Upper lobe of right lung (tissue), 1 donor: ENCODE measurements around the gene GRAMD1B. TPM values are rescaled to one million over a fixed set of nuclear protein-coding genes. Genes with fewer than 3 reads are reported as not detected.

ENCODE experiments used
- ATAC-seq: fragments of 200-7000 bp; cut with Tn5 transposase; one replicate; pipeline ENCODE4 v1.9.1; 2020; ENCODE audit warnings: mild to moderate bottlenecking, moderate library complexity
- DNase-seq: peaks from one replicate; pipeline ENCODE4 v3.0.0-alpha.2; 2020
- H3K27ac ChIP-seq: fragments of 200-600 bp; one replicate; pipeline ENCODE4 v1.8.0; 2022
- H3K27me3 ChIP-seq: fragments of 200-600 bp; one replicate; pipeline ENCODE4 v1.8.0; 2022; ENCODE audit warnings: mild to moderate bottlenecking
- H3K36me3 ChIP-seq: fragments of 200-600 bp; one replicate; pipeline ENCODE4 v1.8.0; 2022
- H3K4me1 ChIP-seq: fragments of 200-600 bp; one replicate; pipeline ENCODE4 v1.8.0; 2022
- H3K4me3 ChIP-seq: fragments of 200-600 bp; one replicate; pipeline ENCODE4 v1.8.0; 2022; ENCODE audit warnings: mild to moderate bottlenecking
- H3K9me3 ChIP-seq: fragments of 200-600 bp; one replicate; pipeline ENCODE4 v1.8.0; 2022
- intact Hi-C: fragments of 100-400 bp; cut with DNase I; formaldehyde crosslinking; loops from one replicate; pipeline ENCODE4 v1.11.0; 2022
- long read RNA-seq: library from polyadenylated mRNA; unstranded; transcript quantifications from one replicate; pipeline ENCODE4 v2.0.0, GENCODE V29; 2021
- total RNA-seq: library from RNA; stranded (reverse); fragmentation: NEBNext Ultra II Directional; extraction: Animal tissue kit (Norgen Biotek cat#: 25700); gene quantifications from one replicate; pipeline ENCODE4 v1.2.1, GENCODE V29; 2021
- TF ChIP-seq, protein P1 (sequence below): fragments of 200-600 bp; IDR thresholded peaks from one replicate; pipeline ENCODE4 v1.8.0; 2022; ENCODE audit warnings: antibody characterized with exemption
- donor health status: DM: no; HTN: yes; CAD: no; lungs with severe emphysema.

The GRAMD1B gene
- total RNA-seq: 4.8 TPM
- long read RNA-seq, partial matches to known transcripts: 0 of 7 reads
- long read RNA-seq, other reads (novel, unspliced or antisense): 4 of 7 reads

GRCh38 chr11:123429913-123430720 lies at the start of gene GRAMD1B:
Gene GRAMD1B (plus strand): TSS chr11:123430269. CDS start chr11:123430793, 524 bp downstream.
- no peaks in the 10 kb centered on the region for H3K9me3 ChIP-seq
- peak within 1 kb of the TSS; percentile 60 for H3K4me3 ChIP-seq
- DNase-seq: peak; percentile 77
- ATAC-seq: peak; percentile 58
- H3K4me1 ChIP-seq: no peaks in the 10 kb centered on the region
- TF ChIP-seq, protein P1, sequence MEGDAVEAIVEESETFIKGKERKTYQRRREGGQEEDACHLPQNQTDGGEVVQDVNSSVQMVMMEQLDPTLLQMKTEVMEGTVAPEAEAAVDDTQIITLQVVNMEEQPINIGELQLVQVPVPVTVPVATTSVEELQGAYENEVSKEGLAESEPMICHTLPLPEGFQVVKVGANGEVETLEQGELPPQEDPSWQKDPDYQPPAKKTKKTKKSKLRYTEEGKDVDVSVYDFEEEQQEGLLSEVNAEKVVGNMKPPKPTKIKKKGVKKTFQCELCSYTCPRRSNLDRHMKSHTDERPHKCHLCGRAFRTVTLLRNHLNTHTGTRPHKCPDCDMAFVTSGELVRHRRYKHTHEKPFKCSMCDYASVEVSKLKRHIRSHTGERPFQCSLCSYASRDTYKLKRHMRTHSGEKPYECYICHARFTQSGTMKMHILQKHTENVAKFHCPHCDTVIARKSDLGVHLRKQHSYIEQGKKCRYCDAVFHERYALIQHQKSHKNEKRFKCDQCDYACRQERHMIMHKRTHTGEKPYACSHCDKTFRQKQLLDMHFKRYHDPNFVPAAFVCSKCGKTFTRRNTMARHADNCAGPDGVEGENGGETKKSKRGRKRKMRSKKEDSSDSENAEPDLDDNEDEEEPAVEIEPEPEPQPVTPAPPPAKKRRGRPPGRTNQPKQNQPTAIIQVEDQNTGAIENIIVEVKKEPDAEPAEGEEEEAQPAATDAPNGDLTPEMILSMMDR: peak; percentile 4
- intact Hi-C loops: no loop called here
- H3K36me3 ChIP-seq: no peaks in the 10 kb centered on the region
- H3K27me3 ChIP-seq: peaks cover 19% of the 10 kb centered on the region
- peak within 1 kb of the TSS; percentile 73 for H3K27ac ChIP-seq

- H3K27me3 ChIP-seq: peaks cover 5% of the 10 kb centered on the region
- no peaks in the 10 kb centered on the region for H3K4me1 ChIP-seq
- H3K36me3 ChIP-seq: no peaks in the 10 kb centered on the region
- no peak for ATAC-seq
- H3K27ac ChIP-seq: no peak overlapping the region
- no peak for DNase-seq
- H3K9me3 ChIP-seq: no peaks in the 10 kb centered on the region
- no peak overlapping the region for H3K4me3 ChIP-seq
- TF ChIP-seq, protein P1: no peak
- intact Hi-C loops: no loop called here
Measured at GRCh38 chr11:123381149-123381548, 48.9 kb upstream of the GRAMD1B start.

DNA sequence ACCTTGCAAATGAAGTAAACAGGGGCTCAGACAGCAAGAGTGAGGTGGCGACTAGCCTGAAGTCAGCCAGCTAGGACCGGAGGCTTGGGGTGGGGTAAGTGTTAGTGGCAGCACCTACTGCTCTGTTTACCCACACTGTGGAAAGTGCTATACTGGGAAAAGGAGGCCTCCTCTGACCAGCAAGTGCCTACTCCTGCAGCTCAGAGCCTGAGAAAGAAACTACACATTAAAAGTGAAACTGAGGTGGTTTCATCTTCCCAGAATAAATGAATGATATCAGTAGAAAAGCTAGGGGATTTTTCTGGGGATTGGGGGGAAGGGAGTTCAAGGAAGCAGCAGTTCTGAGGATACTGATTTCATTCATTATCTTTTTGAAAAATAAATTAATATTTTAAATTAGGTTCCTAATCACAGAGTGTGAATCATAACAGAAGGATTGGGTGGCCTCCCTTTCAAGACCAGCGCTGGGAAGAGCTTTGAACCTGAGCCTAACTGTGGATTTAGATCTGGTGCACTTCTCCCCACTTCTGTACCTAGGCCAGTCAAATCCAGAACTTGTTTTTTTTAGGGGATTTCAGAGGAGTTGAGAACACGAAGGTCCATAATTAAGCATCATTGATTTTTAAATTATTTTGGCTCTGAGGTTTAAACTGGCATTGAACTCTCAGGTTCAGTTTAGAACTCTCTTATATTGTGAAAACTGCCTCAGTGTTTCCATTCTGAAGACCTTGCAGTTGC lies 48.1 kb upstream of the GRAMD1B start:
- Histone ChIP-seq H3K4me3 (no peak overlapping the region), H3K9me3 (no peaks in the 10 kb centered on the region), H3K27ac (no peak overlapping the region), H3K27me3 (no peaks in the 10 kb centered on the region), H3K4me1 (no peaks in the 10 kb centered on the region), H3K36me3 (no peaks in the 10 kb centered on the region)
- intact Hi-C loops: no loop called here
- ATAC-seq (no peak), DNase-seq (no peak)
- TF ChIP-seq, protein P1: no peak

DNA sequence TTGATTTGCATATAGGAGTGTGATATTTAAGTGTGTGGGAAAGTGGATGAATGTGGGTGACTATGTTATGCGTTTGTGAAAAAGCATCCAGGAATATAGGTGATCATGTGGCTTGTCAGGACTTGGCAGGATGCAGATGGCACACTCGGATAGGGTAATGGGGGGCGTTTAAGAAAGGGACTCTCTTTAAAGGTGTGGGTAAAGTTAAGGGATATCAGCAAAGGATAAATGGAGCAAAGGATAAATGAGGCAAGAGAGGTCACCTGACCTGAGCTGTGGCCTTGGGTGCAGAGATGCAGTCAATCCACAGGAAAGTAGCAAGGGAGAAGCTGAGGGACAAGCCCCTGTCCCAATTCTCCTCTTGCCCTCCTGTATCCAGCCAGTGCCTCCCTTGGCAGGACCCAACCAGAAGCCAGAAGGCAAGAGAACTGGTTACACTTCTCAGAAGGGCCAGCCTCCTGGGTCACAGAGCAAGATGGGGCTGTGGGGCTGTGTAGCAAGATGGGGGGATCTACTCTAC lies 47.5 kb upstream of the GRAMD1B start:
- Histone ChIP-seq H3K4me3 (no peak overlapping the region), H3K27me3 (no peaks in the 10 kb centered on the region), H3K9me3 (no peaks in the 10 kb centered on the region), H3K27ac (no peak overlapping the region), H3K36me3 (no peaks in the 10 kb centered on the region), H3K4me1 (no peaks in the 10 kb centered on the region)
- DNase-seq (no peak), ATAC-seq (no peak)
- TF ChIP-seq, protein P1: no peak
- intact Hi-C loops: no loop called here

GRCh38 chr11:123384116-123384515 lies 46.0 kb upstream of the GRAMD1B start:
- TF ChIP-seq, protein P1: no peak
- intact Hi-C loops: no loop called here
- H3K9me3 ChIP-seq: no peaks in the 10 kb centered on the region
- H3K4me3 ChIP-seq: no peak overlapping the region
- DNase-seq (no peak), ATAC-seq (no peak)
- no peaks in the 10 kb centered on the region for H3K4me1 ChIP-seq
- H3K27me3 ChIP-seq: no peaks in the 10 kb centered on the region
- no peaks in the 10 kb centered on the region for H3K36me3 ChIP-seq
- H3K27ac ChIP-seq: no peak overlapping the region
